Erythroblast (primary cell): Measurements from ENCODE around the gene DYNLT1.

Experiments
- GATA1 ChIP-seq: IDR thresholded peaks from 2 replicates; pipeline ENCODE4 v1.6.1; 2011; ENCODE audit warnings: low read depth, mild to moderate bottlenecking, control low read depth, low read length, moderate library complexity
- POLR2A ChIP-seq: IDR thresholded peaks from 2 replicates; pipeline ENCODE4 v1.6.1; 2011; ENCODE audit warnings: mild to moderate bottlenecking, low read length

DNA sequence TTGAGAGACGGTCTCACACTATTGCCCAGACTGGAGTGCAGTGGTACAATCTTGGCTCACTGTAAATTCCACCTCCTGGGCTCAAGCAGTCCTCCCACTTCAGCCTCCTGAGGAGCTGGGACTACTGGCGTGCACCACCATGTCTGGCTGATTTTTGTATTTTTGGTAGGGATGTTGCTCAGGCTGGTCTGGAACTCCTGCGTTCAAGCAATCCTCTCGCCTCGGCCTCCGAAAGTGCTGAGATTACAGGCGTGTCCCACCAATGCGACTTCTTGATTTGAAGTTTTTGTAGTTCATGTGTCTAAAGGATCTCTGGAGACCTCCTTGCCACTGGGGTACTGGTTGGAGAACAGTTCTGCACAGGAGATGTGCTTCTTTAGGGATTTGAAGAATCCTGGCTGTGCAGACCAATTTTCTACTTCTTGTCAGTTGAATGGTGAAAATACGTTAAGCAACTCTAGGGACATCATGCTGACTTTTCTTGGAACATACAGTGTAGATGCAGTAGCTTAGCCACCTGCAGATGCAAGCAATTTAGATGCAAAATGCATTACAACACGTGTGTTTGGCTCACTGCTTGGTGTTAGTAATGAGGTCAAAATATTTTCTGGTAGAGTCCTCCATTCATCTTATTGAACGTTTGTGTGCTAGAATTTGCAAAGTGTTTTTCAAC lies 33.5 kb upstream of the DYNLT1 start:
- no peak for TF ChIP-seq POLR2A
- TF ChIP-seq GATA1 = no peak
